Stomach (tissue), 9 donors: ENCODE results near the gene CDC42EP1. TPM values are rescaled to one million over a fixed set of nuclear protein-coding genes. Genes with fewer than 3 reads are reported as not detected.
A peak's percentile ranks its signal among the peaks of the same experiment; 100 is the strongest.

ENCODE experiments used
- DNase-seq, 2 donors: peaks; one replicate each; pipeline versions ENCODE4 v3.0.0 to v3.0.0-alpha.2; 2013 to 2019
- H3K27ac ChIP-seq, 5 donors: fragments of 200-600 bp in 4 of 5; sonication (generic) in 4 of 5; one replicate each; pipeline ENCODE4 v1.5.1; 2013 to 2019; ENCODE audit warnings: mild to moderate bottlenecking in 1 of 5, moderate library complexity in 1 of 5
- H3K27me3 ChIP-seq, 3 donors: fragments of 200-600 bp; sonication (generic); one replicate each; pipeline ENCODE4 v1.5.1; 2017 to 2019; ENCODE audit warnings: mixed run types in 1 of 3
- H3K36me3 ChIP-seq, 4 donors: fragments of 200-600 bp; sonication (generic); 1 replicate in 3 of 4; 2 replicates in 1 of 4; pipeline ENCODE4 v1.5.1; 2016 to 2019
- H3K4me1 ChIP-seq, 4 donors: fragments of 200-600 bp; sonication (generic); one replicate each; pipeline ENCODE4 v1.5.1; 2016 to 2019
- H3K4me3 ChIP-seq, 4 donors: fragments of 200-600 bp; sonication (generic) in 3 of 4; one replicate each; pipeline ENCODE4 v1.5.1; 2016 to 2019; ENCODE audit warnings: mild to moderate bottlenecking in 1 of 4
- H3K9me3 ChIP-seq, 4 donors: fragments of 200-600 bp; sonication (generic); one replicate each; pipeline ENCODE4 v1.5.1; 2016 to 2019
- CTCF ChIP-seq, 7 experiments: fragments of 450-650 bp in 4 of 7; fragments of 200-600 bp in 3 of 7; sonication (generic) in 3 of 7; IDR thresholded peaks; one replicate each; pipeline ENCODE4 v1.5.1; 2016 to 2019; ENCODE audit warnings: antibody characterized with exemption in 7 of 7, control low read depth in 2 of 7, mild to moderate bottlenecking in 1 of 7
- EP300 ChIP-seq: sonication (generic); formaldehyde crosslinking; IDR thresholded peaks from one replicate; pipeline ENCODE4 v1.6.1; 2017; ENCODE audit warnings: antibody characterized with exemption
- POLR2A ChIP-seq, 4 donors: fragments of 450-650 bp; IDR thresholded peaks; one replicate each; pipeline ENCODE4 v1.6.1; 2016; ENCODE audit warnings: antibody characterized with exemption in 4 of 4, control low read depth in 2 of 4, mild to moderate bottlenecking in 1 of 4, moderate library complexity in 1 of 4
- POLR2AphosphoS5 ChIP-seq, 3 donors: sonication (generic); formaldehyde crosslinking; IDR thresholded peaks; one replicate each; pipeline ENCODE4 v1.6.1; 2016; ENCODE audit warnings: antibody characterized with exemption in 3 of 3
- WGBS, 5 donors: extraction: QIAGEN DNeasy Blood & Tissue Kit in 3 of 5; methylation state at CpG; one replicate each; pipeline versions ENCODE4 v1.1.5 to v1.1.7; 2013 to 2018; 5-methylcytosine and 5-hydroxymethylcytosine counted together
- intact Hi-C: fragments of 100-400 bp; cut with DNase I; formaldehyde crosslinking; loops from one replicate; pipeline ENCODE4 v1.15.1; 2023; ENCODE audit warnings: low total_unique reads
- polyA plus RNA-seq, 3 donors: library from polyadenylated mRNA; stranded (reverse); fragments of 200-250 nt; gene quantifications; one replicate each; pipeline ENCODE4 v1.2.3, GENCODE V29; 2013
- total RNA-seq, 5 donors: library from RNA; depleted of rRNA; stranded (reverse); fragments of >200 nt; gene quantifications; one replicate each; pipeline versions ENCODE4 v1.1.0 to v1.2.3, GENCODE V29; 2014 to 2016
- donor health status: healthy with polysubstance abuse.
- donor health status: Bipolar disorder and iron deficiency.
- donor health status: healthy.

Gene CDC42EP1
- total and polyA plus RNA-seq, 8 donors = 28.6 to 195 (median 80.1) TPM

GRCh38 chr22:37515901-37516300 lies 44.4 kb upstream of the CDC42EP1 start:
- no peak for DNase-seq
- intact Hi-C loops = no loop called here
- Histone ChIP-seq H3K27me3 (peaks cover 0 to 39% (median 7%) of the 10 kb centered on the region in 3 donors), H3K4me1 (peaks cover 5 to 56% (median 36%) of the 10 kb centered on the region in 4 donors), H3K9me3 (no peaks in the 10 kb centered on the region), H3K36me3 (peaks cover 0 to 21% (median 15%) of the 10 kb centered on the region in 4 donors), H3K27ac (no peak overlapping the region), H3K4me3 (no peak overlapping the region)
- WGBS, 5 donors = 93 to 97% (median 95%) methylated on average over 13 to 23 of the region's 23 CpGs
- no peak for TF ChIP-seq EP300
- TF ChIP-seq POLR2AphosphoS5 (IDR thresholded peaks at IDR 0.05) = no peak
- no peak for TF ChIP-seq POLR2A (IDR thresholded peaks at IDR 0.05)
- no peak for TF ChIP-seq CTCF (IDR thresholded peaks at IDR 0.05)

- WGBS, 5 donors = 56 to 100% (median 94%) methylated on average over 1 of the region's 1 CpG
Measured at GRCh38 chr22:37516456-37516855, 43.8 kb upstream of the CDC42EP1 start.

GRCh38 chr22:37517826-37518450 lies 42.3 kb upstream of the CDC42EP1 start:
- Histone ChIP-seq H3K4me3 (peak overlapping the region; percentile 56 to 82 (median 70)), H3K27ac (peak overlapping the region in 3 of 5 donors; percentile 73 to 81 (median 78)), H3K27me3 (peaks cover 0 to 58% (median 7%) of the 10 kb centered on the region in 3 donors), H3K9me3 (no peaks in the 10 kb centered on the region), H3K4me1 (peaks cover 5 to 53% (median 34%) of the 10 kb centered on the region in 4 donors), H3K36me3 (peaks cover 0 to 21% (median 15%) of the 10 kb centered on the region in 4 donors)
- DNase-seq = no peak
- intact Hi-C loops = no loop called here
- 84 to 91% (median 86%) methylated on average over 15 of the region's 15 CpGs for WGBS, 5 donors
- TF ChIP-seq CTCF (IDR thresholded peaks at IDR 0.05) (no peak), EP300 (no peak), POLR2AphosphoS5 (IDR thresholded peaks at IDR 0.05) (no peak), POLR2A (IDR thresholded peaks at IDR 0.05) (no peak)

More at GRCh38 chr22:37516456-37516855, 43.8 kb upstream of the CDC42EP1 start:
- TF ChIP-seq POLR2A (IDR thresholded peaks at IDR 0.05) = no peak
- no peak for TF ChIP-seq POLR2AphosphoS5 (IDR thresholded peaks at IDR 0.05)
- TF ChIP-seq CTCF (IDR thresholded peaks at IDR 0.05) = no peak
- no peak for TF ChIP-seq EP300
- H3K27me3 ChIP-seq = peaks cover 0 to 45% (median 7%) of the 10 kb centered on the region in 3 donors
- intact Hi-C loops = no loop called here
- no peak overlapping the region for H3K27ac ChIP-seq
- no peak overlapping the region for H3K4me3 ChIP-seq
- no peaks in the 10 kb centered on the region for H3K9me3 ChIP-seq
- no peak for DNase-seq
- H3K4me1 ChIP-seq = peaks cover 5 to 61% (median 40%) of the 10 kb centered on the region in 4 donors
- H3K36me3 ChIP-seq = peaks cover 0 to 21% (median 15%) of the 10 kb centered on the region in 4 donors

- DNase-seq = peak in 1 of 2 donors; percentile 60
- peak overlapping the region; percentile 59 to 81 (median 73) for H3K27ac ChIP-seq
Measured at GRCh38 chr22:37518509-37519267, 41.6 kb upstream of the CDC42EP1 start.

More at GRCh38 chr22:37518509-37519267, 41.6 kb upstream of the CDC42EP1 start:
- intact Hi-C loops = no loop called here
- 8 to 21% (median 8%) methylated on average over 36 to 63 of the region's 63 CpGs for WGBS, 5 donors
- peaks cover 0 to 21% (median 15%) of the 10 kb centered on the region in 4 donors for H3K36me3 ChIP-seq
- TF ChIP-seq CTCF (IDR thresholded peaks at IDR 0.05) (no peak), POLR2AphosphoS5 (IDR thresholded peaks at IDR 0.05) (no peak), POLR2A (IDR thresholded peaks at IDR 0.05) (no peak), EP300 (no peak)
- H3K4me3 ChIP-seq = peak overlapping the region; percentile 56 to 82 (median 70)
- peaks cover 0 to 53% (median 7%) of the 10 kb centered on the region in 3 donors for H3K27me3 ChIP-seq
- peaks cover 5 to 45% (median 33%) of the 10 kb centered on the region in 4 donors for H3K4me1 ChIP-seq
- H3K9me3 ChIP-seq = no peaks in the 10 kb centered on the region
